GM18873 (cell line): Measurements from ENCODE around the gene PPARG.

Experiments
- ATAC-seq: cut with Tn5 transposase; IDR thresholded peaks from one replicate; pipeline ENCODE4 v1.9.1; 2021; ENCODE audit warnings: mild to moderate bottlenecking, moderate library complexity, moderate number of reproducible peaks; ENCODE audit not compliant: unreplicated experiment, low FRiP score

The PPARG gene

GRCh38 chr3:12308517-12308916 lies 19.6 kb downstream of the PPARG start:
- no peak for ATAC-seq

DNA sequence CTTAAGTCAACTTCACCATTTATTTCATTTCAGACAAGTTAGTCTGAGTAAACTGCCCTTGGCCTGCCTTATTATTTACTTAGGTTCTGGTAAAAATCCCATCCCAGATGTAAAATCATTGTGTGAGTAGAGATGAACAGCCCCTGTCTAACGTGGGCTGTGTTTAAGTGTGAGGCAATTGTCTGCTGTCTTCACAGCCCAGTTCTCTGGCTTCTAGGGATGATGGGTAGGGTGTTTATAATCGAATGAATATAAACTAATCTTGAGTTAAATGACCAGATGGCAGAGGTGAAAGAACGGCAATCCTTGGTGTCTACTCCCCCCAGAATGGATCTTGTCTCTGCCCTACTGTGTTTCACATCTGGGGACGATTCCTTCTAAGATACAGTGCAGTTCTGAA lies 20.8 kb downstream of the PPARG start:
- ATAC-seq, result no peak

DNA sequence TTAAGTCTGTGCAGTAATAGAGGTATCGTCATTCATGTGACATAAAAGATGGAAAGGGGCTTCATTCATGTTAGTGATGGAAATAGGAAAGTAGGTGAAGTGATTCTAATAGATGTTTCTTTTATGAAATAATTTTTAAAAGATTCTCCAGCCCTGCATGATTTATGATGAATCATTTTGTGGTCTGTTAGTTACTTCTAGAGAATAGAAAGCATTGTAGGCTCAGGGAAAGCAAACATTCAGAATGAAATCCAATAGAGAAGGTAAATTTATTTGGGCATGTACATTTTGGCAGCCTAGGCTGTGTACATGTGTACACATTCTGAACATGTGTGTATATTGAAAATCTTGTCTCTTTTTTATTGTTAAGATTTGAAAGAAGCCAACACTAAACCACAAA lies 23.1 kb downstream of the PPARG start:
- ATAC-seq, result no peak

DNA sequence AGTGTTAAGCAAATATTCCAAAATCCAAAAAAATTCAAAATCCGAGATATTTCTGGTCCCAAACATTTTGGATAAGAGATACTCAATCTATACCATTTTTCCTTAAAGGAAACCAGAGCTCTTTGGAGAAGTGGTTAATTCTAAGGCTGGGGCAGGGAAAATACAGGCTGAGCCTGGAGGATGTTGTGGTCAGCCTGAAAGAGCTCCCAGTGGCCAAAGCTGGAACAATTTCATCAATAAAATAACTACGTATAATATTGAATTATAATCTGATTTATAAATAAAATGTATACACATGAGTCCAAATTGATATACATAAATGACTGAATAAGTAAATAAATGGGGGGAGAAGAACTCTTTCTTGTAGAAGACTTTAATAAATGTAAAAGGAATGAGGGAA lies 24.6 kb downstream of the PPARG start:
- no peak for ATAC-seq

- ATAC-seq, result no peak
Measured at GRCh38 chr3:12316253-12316652, 27.4 kb downstream of the PPARG start.

GRCh38 chr3:12316729-12317351 lies 28.0 kb downstream of the PPARG start:
- ATAC-seq, result no peak

- no peak for ATAC-seq
Measured at GRCh38 chr3:12317914-12318313, 29.0 kb downstream of the PPARG start.

DNA sequence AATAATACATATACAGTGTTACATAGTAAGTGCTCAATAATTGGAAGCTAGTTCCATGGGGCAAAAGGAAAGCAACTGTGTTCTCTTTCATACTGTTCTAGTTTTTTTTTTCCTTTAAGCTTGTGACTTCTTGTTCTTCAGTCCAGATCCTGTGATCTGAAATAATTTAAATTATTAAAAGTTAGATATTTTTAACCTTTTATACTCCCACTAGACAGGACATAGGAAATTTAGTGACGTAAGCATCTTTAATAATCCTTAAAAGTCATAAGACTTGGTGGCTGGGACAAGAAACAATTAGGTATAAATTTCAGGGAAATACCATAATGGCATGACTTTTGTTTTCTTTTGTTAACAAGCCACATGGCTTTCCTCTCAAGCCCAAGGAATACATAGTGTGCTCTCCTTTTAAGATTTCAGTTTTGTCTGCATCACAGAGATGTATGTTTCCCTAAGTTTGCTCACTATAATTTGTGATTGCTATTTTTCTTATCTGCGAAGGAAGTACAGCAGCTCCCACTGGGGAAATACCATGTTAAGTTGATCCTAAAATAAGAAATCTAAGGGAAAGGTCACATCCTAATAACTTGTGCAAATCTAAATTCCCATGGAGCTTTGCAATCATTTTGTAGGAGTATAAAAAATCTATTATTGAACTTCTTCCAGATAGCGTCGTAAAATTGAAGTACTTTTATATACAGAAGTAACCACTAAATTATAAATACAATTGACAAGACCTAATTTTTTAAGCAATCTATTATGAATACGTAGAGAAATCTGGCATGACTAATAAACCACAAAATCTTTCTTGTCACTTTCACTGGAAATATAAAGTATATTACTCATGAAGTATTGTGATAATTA lies 30.1 kb downstream of the PPARG start:
- no peak for ATAC-seq

DNA sequence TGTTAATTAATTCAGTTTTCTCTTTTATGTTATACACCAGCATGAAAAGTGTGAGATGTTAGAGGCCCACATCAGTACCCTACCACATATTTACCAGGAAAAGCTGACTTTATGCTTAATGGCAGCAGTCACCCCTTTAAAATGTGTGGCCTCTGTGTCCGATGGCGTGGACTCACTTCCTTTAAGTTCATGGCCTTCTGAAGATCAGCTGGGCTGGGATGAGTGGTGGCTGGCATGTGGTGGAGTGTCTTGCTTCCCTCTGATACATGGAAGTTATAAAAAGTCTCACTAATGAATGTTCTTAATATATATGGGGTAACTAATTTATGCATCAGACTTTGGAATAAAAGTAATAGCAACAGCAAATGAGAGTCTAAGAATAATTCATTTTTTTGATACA lies 32.1 kb downstream of the PPARG start:
- no peak for ATAC-seq

- ATAC-seq, result no peak
Measured at GRCh38 chr3:12323237-12323636, 34.4 kb downstream of the PPARG start.

GRCh38 chr3:12325586-12326515 lies 37.0 kb downstream of the PPARG start:
- ATAC-seq, result no peak

DNA sequence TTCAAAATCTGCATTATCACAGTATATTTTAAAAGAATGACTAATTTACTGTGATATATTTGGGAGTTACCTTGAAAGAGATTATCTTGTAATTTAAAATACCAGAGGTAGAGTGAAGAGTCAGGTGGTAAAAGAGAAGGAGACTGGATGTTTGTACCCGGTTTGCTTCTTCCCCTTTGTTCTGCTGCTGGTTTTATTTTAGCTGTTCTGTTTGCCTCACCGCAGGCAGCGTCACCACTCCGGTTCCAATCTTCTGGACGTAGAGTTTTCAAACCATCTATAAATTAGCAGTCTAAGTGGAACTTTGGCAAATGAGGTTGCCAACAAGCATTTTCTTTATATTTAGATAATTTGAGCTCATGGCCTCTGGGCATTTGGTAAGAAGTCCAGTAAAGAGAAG lies 38.2 kb downstream of the PPARG start:
- ATAC-seq, result no peak

DNA sequence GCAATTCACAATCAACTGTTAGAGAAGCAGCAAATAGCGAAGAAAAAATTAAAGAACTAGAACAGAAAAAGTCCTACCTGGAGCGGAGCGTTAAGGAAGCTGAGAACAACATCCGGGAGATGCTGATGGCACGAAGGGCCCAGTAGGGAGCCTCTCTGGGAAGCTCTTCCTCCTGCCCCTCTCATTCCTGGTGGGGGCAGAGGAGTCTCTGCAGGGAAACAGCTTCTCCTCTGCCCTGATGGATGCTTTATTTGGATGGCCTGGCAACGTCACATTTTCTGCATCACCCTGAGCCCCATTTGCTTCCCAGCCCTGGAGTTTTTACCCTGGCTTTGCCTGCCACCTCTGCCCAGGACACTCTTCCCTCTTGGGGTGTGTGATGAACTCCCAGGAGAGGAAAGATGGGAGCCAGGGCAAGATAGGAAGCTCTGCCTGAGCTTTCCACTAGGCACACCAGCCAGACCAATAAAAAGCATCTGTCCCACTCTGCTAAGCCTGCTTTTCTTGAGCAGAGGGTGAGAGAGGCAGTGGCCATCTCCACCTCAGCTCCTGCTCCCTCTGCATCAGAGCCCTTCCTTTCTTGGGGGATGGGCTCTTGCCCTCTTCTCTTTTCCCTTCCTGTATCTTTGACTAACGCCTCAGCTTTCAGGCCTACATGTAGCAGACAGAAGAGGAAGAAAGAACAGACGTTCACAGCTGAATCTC lies 39.4 kb downstream of the PPARG start:
- ATAC-seq, result no peak

DNA sequence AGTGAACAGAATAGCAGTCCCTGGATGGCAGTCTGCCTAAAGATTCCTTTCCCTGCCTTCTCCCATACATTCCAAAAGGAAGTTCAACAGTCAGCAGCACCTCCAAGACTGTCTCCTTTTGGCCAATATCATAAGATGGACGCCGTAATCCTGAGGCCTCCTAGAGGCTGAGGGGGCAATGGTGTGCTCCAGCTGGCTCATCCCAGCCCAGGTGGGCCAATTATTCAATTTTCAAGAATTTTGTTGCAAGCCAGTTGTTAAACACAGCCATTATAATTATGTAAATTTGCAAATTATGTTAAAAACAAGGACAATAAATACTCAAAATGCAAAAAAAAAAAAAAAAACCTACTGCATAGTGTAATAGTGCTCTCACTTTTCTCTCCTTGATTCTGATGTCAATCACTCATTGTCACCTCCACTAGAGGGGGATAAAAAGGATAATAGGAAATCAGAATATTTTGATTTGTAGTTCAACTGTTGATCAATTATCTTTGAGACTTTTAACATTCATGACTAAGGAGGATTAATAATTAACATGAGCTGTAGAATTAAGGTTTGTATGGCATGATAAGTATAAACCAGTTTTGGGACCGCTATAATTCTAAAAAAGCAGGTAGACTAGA lies 40.1 kb downstream of the PPARG start:
- ATAC-seq, result no peak

GRCh38 chr3:12334786-12335185 lies 45.9 kb downstream of the PPARG start:
- ATAC-seq, result no peak

GRCh38 chr3:12335421-12335820 lies 46.6 kb downstream of the PPARG start:
- ATAC-seq, result no peak

DNA sequence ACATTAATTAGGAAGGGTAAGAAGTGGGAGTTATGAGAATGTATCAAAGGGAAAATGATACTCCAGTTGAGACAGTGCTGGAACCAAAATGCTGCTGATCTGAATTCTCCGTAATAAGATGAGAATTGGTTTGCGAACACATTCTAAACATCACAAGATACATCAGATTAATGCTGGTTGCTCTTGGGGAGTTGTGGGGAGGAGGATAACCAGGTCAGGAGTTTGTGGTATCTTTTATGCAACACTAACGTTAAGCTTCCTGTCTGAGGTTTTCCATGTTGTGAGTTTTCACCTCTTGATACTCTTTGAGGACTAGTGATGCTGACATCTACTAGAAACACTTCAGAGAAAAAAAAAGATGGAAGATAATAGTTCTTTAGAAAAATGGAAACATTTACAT lies 47.2 kb downstream of the PPARG start:
- ATAC-seq, result no peak

GRCh38 chr3:12338595-12339546 lies 50.0 kb downstream of the PPARG start:
- ATAC-seq, result no peak
